K562 (cell line): ENCODE measurements around the gene PPP2R2D. TPM values are rescaled to one million over a fixed set of nuclear protein-coding genes. Genes with fewer than 3 reads are reported as not detected.

Experiments used
- ATAC-seq: fragments of 200-7000 bp; cut with Tn5 transposase; 3 replicates; pipeline ENCODE4 v1.9.1; 2020; ENCODE audit warnings: moderate library complexity
- BruUV-seq: library from RNA; stranded (reverse); fragments of 400-500 nt; replicated peaks from 2 replicates; lab custom pipeline; 2021; lab: Mats Ljungman, UMichigan
- CTCF ChIA-PET: fragments of 300-600 bp; formaldehyde crosslinking; extraction: SDS; loops from one replicate; lab custom pipeline; 2021; ENCODE audit warnings: low intra/inter-chr PET ratio; lab: Yijun Ruan, JAX
- POLR2A ChIA-PET: fragments of 300-600, 350-650 bp; sonication (Branson Sonifier 250); formaldehyde crosslinking; extraction: SDS; loops from one replicate; lab custom pipeline; 2021; ENCODE audit warnings: antibody characterized with exemption, inconsistent platforms; lab: Yijun Ruan, JAX
- DNase-seq, 4 experiments: peaks; one replicate each; pipeline versions ENCODE4 v3.0.0 to v3.0.0-alpha.2; 2011 to 2018; ENCODE audit warnings: low spot score in 3 of 4, mixed read lengths in 3 of 4; ENCODE audit errors: extremely low read depth in 1 of 4
- FAIRE-seq: peaks from 2 replicates; lab custom pipeline; 2011; peaks lifted over from hg19 to GRCh38; lab: Jason Lieb, UNC
- H2AFZ ChIP-seq: 2 replicates; pipeline ENCODE4 v1.6.0; 2011; ENCODE audit warnings: low read depth, low read length, control low read depth, inconsistent platforms
- H3K27ac ChIP-seq: fragments of 200-600 bp; 3 replicates; pipeline ENCODE4 v1.8.0; 2011; ENCODE audit warnings: low read depth, mild to moderate bottlenecking, control low read depth, inconsistent platforms, low read length, moderate library complexity, mixed read lengths; ENCODE audit errors: extremely low read depth
- H3K27me3 ChIP-seq, 2 experiments: fragments of 300-600 bp in 1 of 2; 2 replicates in 1 of 2; 3 replicates in 1 of 2; pipeline versions ENCODE4 v1.6.0 to v1.8.0; 2011; ENCODE audit warnings: inconsistent platforms in 2 of 2, low read length in 2 of 2, mild to moderate bottlenecking in 1 of 2, mixed read lengths in 1 of 2, moderate library complexity in 1 of 2; ENCODE audit not compliant: control insufficient read depth in 2 of 2, insufficient read depth in 2 of 2
- H3K36me3 ChIP-seq: fragments of 300-600 bp; 3 replicates; pipeline ENCODE4 v1.8.0; 2011; ENCODE audit warnings: mild to moderate bottlenecking, low read length, inconsistent platforms; ENCODE audit not compliant: control insufficient read depth, insufficient read depth
- H3K4me1 ChIP-seq, 2 experiments: fragments of 200-600 bp in 1 of 2; replicated peaks in 1 of 2; 2 replicates in 1 of 2; 3 replicates in 1 of 2; pipeline versions ENCODE4 v1.5.1 to v1.8.0; 2011; ENCODE audit warnings: inconsistent platforms in 2 of 2, low read length in 2 of 2, mild to moderate bottlenecking in 1 of 2, mixed read lengths in 1 of 2, moderate library complexity in 1 of 2; ENCODE audit not compliant: control insufficient read depth in 2 of 2, insufficient read depth in 2 of 2
- H3K4me2 ChIP-seq: 2 replicates; pipeline ENCODE4 v1.6.1; 2011; ENCODE audit warnings: low read length, control low read depth, inconsistent platforms, mixed read lengths; ENCODE audit not compliant: insufficient read depth
- H3K4me3 ChIP-seq: fragments of 200-600 bp; sonication (generic), shearing (Covaris generic); 2 replicates; pipeline ENCODE4 v1.5.1; 2016; ENCODE audit warnings: control low read depth, inconsistent platforms
- H3K79me2 ChIP-seq: fragments of 200-600 bp; 3 replicates; pipeline ENCODE4 v1.8.0; 2011; ENCODE audit warnings: low read length, inconsistent platforms; ENCODE audit not compliant: control insufficient read depth, insufficient read depth
- H3K9ac ChIP-seq, 2 experiments: 2 replicates each; pipeline versions ENCODE4 v1.6.0 to v1.6.1; 2011; ENCODE audit warnings: low read depth in 2 of 2, low read length in 2 of 2, control low read depth in 1 of 2, inconsistent platforms in 1 of 2, mild to moderate bottlenecking in 1 of 2, mixed read lengths in 1 of 2; ENCODE audit not compliant: insufficient read depth in 1 of 2
- H3K9me1 ChIP-seq: one replicate; pipeline ENCODE4 v1.6.0; 2011; ENCODE audit warnings: inconsistent platforms, mild to moderate bottlenecking, low read length, moderate library complexity; ENCODE audit not compliant: control insufficient read depth, insufficient read depth
- H3K9me3 ChIP-seq: replicated peaks from 2 replicates; pipeline ENCODE4 v1.5.1; 2011; ENCODE audit warnings: low read depth, low read length, inconsistent platforms; ENCODE audit not compliant: control insufficient read depth, insufficient read depth
- H4K20me1 ChIP-seq: replicated peaks from 2 replicates; pipeline ENCODE4 v1.6.1; 2011; ENCODE audit warnings: low read length, inconsistent platforms, mixed read lengths; ENCODE audit not compliant: control insufficient read depth, insufficient read depth
- MGA ChIP-seq: fragments of 450-650 bp; IDR thresholded peaks from 2 replicates; pipeline ENCODE4 v1.6.1; 2016; ENCODE audit warnings: mild to moderate bottlenecking, moderate library complexity
- NFXL1 ChIP-seq: fragments of 450-650 bp; formaldehyde crosslinking; IDR thresholded peaks from 2 replicates; pipeline ENCODE4 v1.4.0; 2021; ENCODE audit warnings: mild to moderate bottlenecking
- WGBS: fragments of 100-300 bp; shearing (Covaris generic); methylation state at CpG from one replicate; pipeline ENCODE4 v1.1.6; 2016; ENCODE audit warnings: low coverage, mixed read lengths; ENCODE audit not compliant: insufficient coverage; ENCODE audit errors: missing lambda C conversion rate; 5-methylcytosine and 5-hydroxymethylcytosine counted together
- in situ Hi-C: fragments of 300-500 bp; cut with MboI; formaldehyde crosslinking; loops from 4 replicates; pipeline ENCODE4 v1.15.0; 2018; ENCODE audit warnings: inconsistent platforms, mixed read lengths
- intact Hi-C: fragments of 100-400 bp; cut with micrococcal nuclease; formaldehyde crosslinking; loops from 2 replicates; pipeline ENCODE4 v1.14.2; 2022
- polyA plus RNA-seq, 8 experiments: library from polyadenylated mRNA; depleted of rRNA in 4 of 8; stranded (reverse) in 5 of 8; unstranded in 3 of 8; fragments of >200 nt; fragmentation: Nextera tagmentation in 2 of 8; fragmentation: Illumina TruSeq in 1 of 8; extraction: Ambion mirVana in 2 of 8; extraction: Trizol in 1 of 8; gene quantifications; 2 replicates each; pipeline versions ENCODE4 v1.2.1 to v1.2.3, GENCODE V29; 2011 to 2014; ENCODE audit warnings: inconsistent platforms in 1 of 8, missing spikeins in 1 of 8
- total RNA-seq, 7 experiments: library from RNA; depleted of rRNA in 6 of 7; stranded (reverse); fragments of >200 nt in 6 of 7; fragmentation: Illumina TruSeq in 2 of 7; extraction: Trizol in 2 of 7; gene quantifications; 2 replicates each; pipeline versions ENCODE4 v1.2.1 to v1.2.3, GENCODE V29; 2011 to 2021; ENCODE audit warnings: low replicate concordance in 1 of 7

The PPP2R2D gene
- total and polyA plus RNA-seq, 9 of the 15 experiments (the other 6 are each of a cell fraction or from before 2014, with no cell fraction given): 1.9 to 37.0 (median 26.8) TPM

- Histone ChIP-seq H3K36me3 (no peaks in the 10 kb centered on the region), H3K9me3 (no peaks in the 10 kb centered on the region), H3K4me2 (peak overlapping the region; percentile 51), H4K20me1 (no peaks in the 10 kb centered on the region), H3K27ac (peak overlapping the region; percentile 57; the same call in 2 of the 3 replicates), H3K4me1 (peaks cover 20 to 21% of the 10 kb centered on the region in 2 experiments; a peak in 4 of 5 replicates), H3K27me3 (no peaks in the 10 kb centered on the region), H2AFZ (peak overlapping the region; percentile 89), H3K79me2 (no peaks in the 10 kb centered on the region), H3K9ac (peak overlapping the region; percentile 47 to 80; a peak in 2 of 4 replicates), H3K4me3 (no peak overlapping the region), H3K9me1 (peaks cover 3% of the 10 kb centered on the region)
- ChIA-PET CTCF (interaction anchor here (0.6 kb wide), 1 partner anchor 150 kb away, joined by 4 read pairs; no protein-coding TSS in a partner anchor), POLR2A (interaction anchor here (0.6 kb wide), 1 partner anchor 37 kb away, joined by 3 read pairs; no protein-coding TSS in a partner anchor)
- TF ChIP-seq NFXL1 (CRISPR knock-in tag) (no peak), MGA (peak; percentile 64; the same call in 1 of the 2 replicates)
- no peak for DNase-seq
- in situ Hi-C loops: no loop called here
- intact Hi-C loops: no loop called here
- WGBS: 69% methylated on average over 11 of the region's 15 CpGs
- FAIRE-seq: peak; percentile 32
- BruUV-seq: no TSS peak
- no peak for ATAC-seq
Observed at GRCh38 chr10:131998050-131998844, 97.4 kb downstream of the PPP2R2D start.
